ENCODE data around the gene NEK5. TPM values are rescaled to one million over a fixed set of nuclear protein-coding genes. Genes with fewer than 3 reads are reported as not detected.

Gene NEK5
- polyA plus RNA-seq, 1 donor (not counting 4 experiments of a cell fraction or from before 2014, with no cell fraction given), result 0.21 TPM

GRCh38 chr13:52047463-52047862, 81.4 kb downstream of the NEK5 start:
- Histone ChIP-seq H4K20me1 (ENCODE audit: control insufficient read depth, extremely low read depth, insufficient read depth, low read length) (no peaks in the 10 kb centered on the region), H3K4me1 (ENCODE audit: control insufficient read depth, extremely low read depth, insufficient read depth, low read length) (no peaks in the 10 kb centered on the region), H3K4me3 (ENCODE audit: control insufficient read depth in 2 of 3, extremely low read depth in 1 of 3, insufficient read depth in 2 of 3, low read depth in 1 of 3, low read length in 3 of 3) (no peak overlapping the region), H3K27me3 (ENCODE audit: control insufficient read depth, extremely low read depth, insufficient read depth, low read length) (no peaks in the 10 kb centered on the region), H3K27ac (ENCODE audit: control insufficient read depth, insufficient read depth, low read length) (no peak overlapping the region), H3K9me1 (ENCODE audit: control insufficient read depth, extremely low read depth, insufficient read depth, low read length) (no peaks in the 10 kb centered on the region), H3K79me2 (ENCODE audit: control insufficient read depth, insufficient read depth, low read length) (no peaks in the 10 kb centered on the region), H3K36me3 (ENCODE audit: control insufficient read depth in 2 of 2, extremely low read depth in 1 of 2, insufficient read depth in 2 of 2, low read length in 2 of 2) (no peaks in the 10 kb centered on the region), H3K4me2 (ENCODE audit: control insufficient read depth, extremely low read depth, insufficient read depth, low read depth, low read length) (no peak overlapping the region), H2AFZ (ENCODE audit: control insufficient read depth, low read length) (no peak overlapping the region), H3K9me3 (ENCODE audit: control insufficient read depth, low read depth, low read length) (no peaks in the 10 kb centered on the region), H3K9ac (ENCODE audit: control insufficient read depth, extremely low read depth, insufficient read depth, low read length) (no peak overlapping the region)
- TF ChIP-seq CTCF (optimal IDR thresholded peaks at IDR 0.05 in 1 of 3, IDR thresholded peaks at IDR 0.05 in 1 of 3, conservative IDR thresholded peaks at IDR 0.05 in 1 of 3; ENCODE audit: extremely low read depth in 1 of 3, insufficient read depth in 2 of 3, low read length in 3 of 3) (no peak), EZH2 (IDR thresholded peaks at IDR 0.05; ENCODE audit: low read length) (no peak)
- FAIRE-seq (no peak), DNase-seq (ENCODE audit: low read depth, low spot score) (no peak)
- dilution Hi-C loops (cut with MboI; ENCODE audit: extremely low pct_ligation_motif_present, low sequenced_read_pairs), result no loop called here

- H2AFZ ChIP-seq (ENCODE audit: control insufficient read depth, low read length), result no peak overlapping the region
- no peak overlapping the region for H3K4me3 ChIP-seq (ENCODE audit: control insufficient read depth in 2 of 3, extremely low read depth in 1 of 3, insufficient read depth in 2 of 3, low read depth in 1 of 3, low read length in 3 of 3)
- no peaks in the 10 kb centered on the region for H3K27me3 ChIP-seq (ENCODE audit: control insufficient read depth, extremely low read depth, insufficient read depth, low read length)
- no peak overlapping the region for H3K27ac ChIP-seq (ENCODE audit: control insufficient read depth, insufficient read depth, low read length)
- DNase-seq (ENCODE audit: low read depth, low spot score) (no peak), FAIRE-seq (no peak)
- dilution Hi-C loops (cut with MboI; ENCODE audit: extremely low pct_ligation_motif_present, low sequenced_read_pairs), result no loop called here
- no peak overlapping the region for H3K9ac ChIP-seq (ENCODE audit: control insufficient read depth, extremely low read depth, insufficient read depth, low read length)
- H3K9me3 ChIP-seq (ENCODE audit: control insufficient read depth, low read depth, low read length), result no peaks in the 10 kb centered on the region
- no peaks in the 10 kb centered on the region for H3K79me2 ChIP-seq (ENCODE audit: control insufficient read depth, insufficient read depth, low read length)
- TF ChIP-seq EZH2 (IDR thresholded peaks at IDR 0.05; ENCODE audit: low read length), result no peak
- no peak for TF ChIP-seq CTCF (optimal IDR thresholded peaks at IDR 0.05 in 1 of 3, IDR thresholded peaks at IDR 0.05 in 1 of 3, conservative IDR thresholded peaks at IDR 0.05 in 1 of 3; ENCODE audit: extremely low read depth in 1 of 3, insufficient read depth in 2 of 3, low read length in 3 of 3)
- no peaks in the 10 kb centered on the region for H3K36me3 ChIP-seq (ENCODE audit: control insufficient read depth in 2 of 2, extremely low read depth in 1 of 2, insufficient read depth in 2 of 2, low read length in 2 of 2)
- no peaks in the 10 kb centered on the region for H3K4me1 ChIP-seq (ENCODE audit: control insufficient read depth, extremely low read depth, insufficient read depth, low read length)
- H3K9me1 ChIP-seq (ENCODE audit: control insufficient read depth, extremely low read depth, insufficient read depth, low read length), result no peaks in the 10 kb centered on the region
- H4K20me1 ChIP-seq (ENCODE audit: control insufficient read depth, extremely low read depth, insufficient read depth, low read length), result no peaks in the 10 kb centered on the region
- no peak overlapping the region for H3K4me2 ChIP-seq (ENCODE audit: control insufficient read depth, extremely low read depth, insufficient read depth, low read depth, low read length)
Observed at GRCh38 chr13:52043675-52044074, 85.2 kb downstream of the NEK5 start.
